B cell (primary cell): Measurements from ENCODE around the gene NCOA1. TPM values are rescaled to one million over a fixed set of nuclear protein-coding genes. Genes with fewer than 3 reads are reported as not detected.

Experiments
- ATAC-seq: fragments of 200-7000 bp; cut with Tn5 transposase; one replicate; pipeline ENCODE4 v1.10.0; 2021; ENCODE audit warnings: low read depth, mild to moderate bottlenecking, moderate number of reproducible peaks, moderate library complexity
- CTCF ChIA-PET: fragments of 350-600 bp; sonication (Branson Sonifier 250); formaldehyde crosslinking; loops from one replicate; lab custom pipeline; 2021; ENCODE audit warnings: antibody characterized with exemption, inconsistent platforms; lab: Charles Lee
- POLR2A ChIA-PET: fragments of 350-600 bp; sonication (Branson Sonifier 250); formaldehyde crosslinking; loops from one replicate; lab custom pipeline; 2021; ENCODE audit warnings: antibody characterized with exemption; lab: Charles Lee
- DNase-seq: peaks from one replicate; pipeline ENCODE4 v3.0.0; 2013
- H2AFZ ChIP-seq: 2 replicates; pipeline ENCODE4 v1.6.1; 2012; ENCODE audit warnings: mild to moderate bottlenecking, low read depth, low read length; ENCODE audit not compliant: insufficient read depth, poor library complexity, severe bottlenecking
- H3K27ac ChIP-seq, 2 donors: 1 replicate in 1 of 2; 2 replicates in 1 of 2; pipeline ENCODE4 v1.5.1; 2012 to 2013; ENCODE audit warnings: low read length in 2 of 2, mild to moderate bottlenecking in 2 of 2, moderate library complexity in 1 of 2
- H3K27me3 ChIP-seq, 4 experiments: fragments of 200-600 bp in 1 of 4; sonication (generic) in 1 of 4; replicated peaks in 1 of 4; 1 replicate in 2 of 4; 2 replicates in 2 of 4; pipeline versions ENCODE4 v1.6.1 to v1.7.0; 2013 to 2016; ENCODE audit warnings: low read length in 3 of 4, mild to moderate bottlenecking in 2 of 4, mixed read lengths in 1 of 4, moderate library complexity in 1 of 4; ENCODE audit not compliant: insufficient read depth in 4 of 4, control insufficient read depth in 3 of 4; ENCODE audit errors: control extremely low read depth in 1 of 4
- H3K36me3 ChIP-seq, 2 experiments: replicated peaks in 1 of 2; 1 replicate in 1 of 2; 2 replicates in 1 of 2; pipeline versions ENCODE4 v1.6.1 to v1.7.1; 2013; ENCODE audit warnings: low read length in 1 of 2; ENCODE audit not compliant: insufficient read depth in 2 of 2, control insufficient read depth in 1 of 2; ENCODE audit errors: control extremely low read depth in 1 of 2, extremely low read depth in 1 of 2
- H3K4me1 ChIP-seq, 2 donors: fragments of 200-600 bp in 1 of 2; sonication (generic) in 1 of 2; 1 replicate in 1 of 2; 2 replicates in 1 of 2; pipeline versions ENCODE4 v1.5.1 to v1.6.1; 2013 to 2017; ENCODE audit warnings: low read length in 2 of 2; ENCODE audit not compliant: control insufficient read depth in 2 of 2, insufficient read depth in 2 of 2
- H3K4me2 ChIP-seq: replicated peaks from 2 replicates; pipeline ENCODE3; 2012; ENCODE audit warnings: mild to moderate bottlenecking, low read depth, low read length; ENCODE audit not compliant: poor library complexity, severe bottlenecking
- H3K4me3 ChIP-seq, 5 experiments: fragments of 200-600 bp in 1 of 5; sonication (generic) in 1 of 5; 1 replicate in 3 of 5; 2 replicates in 2 of 5; pipeline versions ENCODE4 v1.5.1 to v1.7.0; 2011 to 2016; ENCODE audit warnings: low read length in 4 of 5, mild to moderate bottlenecking in 4 of 5, low read depth in 2 of 5, control low read depth in 1 of 5, moderate library complexity in 1 of 5; ENCODE audit not compliant: insufficient read depth in 1 of 5; ENCODE audit errors: control extremely low read depth in 1 of 5, extremely low read depth in 1 of 5
- H3K79me2 ChIP-seq: fragments of 200-600 bp; sonication (generic); one replicate; pipeline ENCODE4 v1.6.0; 2016; ENCODE audit warnings: low read length; ENCODE audit not compliant: control insufficient read depth, insufficient read depth
- H3K9ac ChIP-seq: fragments of 200-600 bp; sonication (generic); 2 replicates; pipeline ENCODE4 v1.6.1; 2017; ENCODE audit warnings: mild to moderate bottlenecking, low read length, moderate library complexity
- H3K9me3 ChIP-seq, 3 donors: one replicate each; pipeline versions ENCODE4 v1.6.1 to v1.7.1; 2013; ENCODE audit warnings: low read length in 2 of 3; ENCODE audit not compliant: control insufficient read depth in 2 of 3, insufficient read depth in 1 of 3; ENCODE audit errors: control extremely low read depth in 1 of 3
- H4K20me1 ChIP-seq: 2 replicates; pipeline ENCODE4 v1.6.0; 2012; ENCODE audit warnings: mild to moderate bottlenecking, low read length; ENCODE audit not compliant: insufficient read depth, control insufficient read depth, poor library complexity, severe bottlenecking
- H3K27ac Mint-ChIP-seq: one replicate; pipeline ENCODE4 v1.8.0; 2021; ENCODE audit warnings: mixed read lengths
- H3K27me3 Mint-ChIP-seq: one replicate; pipeline ENCODE4 v1.8.0; 2021; ENCODE audit warnings: mixed read lengths
- H3K4me1 Mint-ChIP-seq: one replicate; pipeline ENCODE4 v1.8.0; 2021; ENCODE audit warnings: mixed read lengths
- H3K4me3 Mint-ChIP-seq: one replicate; pipeline ENCODE4 v1.8.0; 2021; ENCODE audit warnings: mixed read lengths
- H3K9me3 Mint-ChIP-seq: one replicate; pipeline ENCODE4 v1.8.0; 2022; ENCODE audit warnings: mixed read lengths; ENCODE audit not compliant: insufficient read depth
- EZH2 ChIP-seq: IDR thresholded peaks from 2 replicates; pipeline ENCODE4 v1.6.1; 2012; ENCODE audit warnings: borderline replicate concordance, low read depth, mild to moderate bottlenecking, moderate library complexity, low read length; ENCODE audit not compliant: insufficient read depth, poor library complexity, severe bottlenecking
- WGBS: methylation state at CpG from one replicate; pipeline ENCODE4 v1.1.5; 2013; ENCODE audit warnings: missing lambda C conversion rate; ENCODE audit not compliant: insufficient coverage; 5-methylcytosine and 5-hydroxymethylcytosine counted together
- intact Hi-C: fragments of 100-400 bp; cut with micrococcal nuclease; formaldehyde crosslinking; loops from one replicate; pipeline ENCODE4 v1.10.0; 2022
- polyA plus RNA-seq: library from polyadenylated mRNA; depleted of rRNA; stranded (reverse); fragments of >200 nt; gene quantifications from 2 replicates; pipeline ENCODE4 v1.2.3, GENCODE V29; 2012
- total RNA-seq, 2 donors: library from RNA; stranded (reverse); fragments of 120-200 nt in 1 of 2; gene quantifications; 1 replicate in 1 of 2; 2 replicates in 1 of 2; pipeline versions ENCODE4 v1.2.3 to v1.2.4, GENCODE V29; 2013 to 2022
- TF ChIP-seq, protein P1 (sequence below): fragments of 200-600 bp; IDR thresholded peaks from one replicate; pipeline ENCODE4 v1.8.0; 2022; ENCODE audit warnings: antibody characterized with exemption, mild to moderate bottlenecking

NCOA1 gene
- total and polyA plus RNA-seq, 2 donors (not counting 1 experiment from before 2014, with no cell fraction given) = 11.6 to 49.1 TPM

- H2AFZ ChIP-seq = no peak overlapping the region
- TF ChIP-seq, protein P1, sequence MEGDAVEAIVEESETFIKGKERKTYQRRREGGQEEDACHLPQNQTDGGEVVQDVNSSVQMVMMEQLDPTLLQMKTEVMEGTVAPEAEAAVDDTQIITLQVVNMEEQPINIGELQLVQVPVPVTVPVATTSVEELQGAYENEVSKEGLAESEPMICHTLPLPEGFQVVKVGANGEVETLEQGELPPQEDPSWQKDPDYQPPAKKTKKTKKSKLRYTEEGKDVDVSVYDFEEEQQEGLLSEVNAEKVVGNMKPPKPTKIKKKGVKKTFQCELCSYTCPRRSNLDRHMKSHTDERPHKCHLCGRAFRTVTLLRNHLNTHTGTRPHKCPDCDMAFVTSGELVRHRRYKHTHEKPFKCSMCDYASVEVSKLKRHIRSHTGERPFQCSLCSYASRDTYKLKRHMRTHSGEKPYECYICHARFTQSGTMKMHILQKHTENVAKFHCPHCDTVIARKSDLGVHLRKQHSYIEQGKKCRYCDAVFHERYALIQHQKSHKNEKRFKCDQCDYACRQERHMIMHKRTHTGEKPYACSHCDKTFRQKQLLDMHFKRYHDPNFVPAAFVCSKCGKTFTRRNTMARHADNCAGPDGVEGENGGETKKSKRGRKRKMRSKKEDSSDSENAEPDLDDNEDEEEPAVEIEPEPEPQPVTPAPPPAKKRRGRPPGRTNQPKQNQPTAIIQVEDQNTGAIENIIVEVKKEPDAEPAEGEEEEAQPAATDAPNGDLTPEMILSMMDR = no peak
- TF ChIP-seq EZH2 = no peak
- peaks cover 12 to 18% of the 10 kb centered on the region in 2 donors for H3K4me1 ChIP-seq
- no peaks in the 10 kb centered on the region for H3K27me3 ChIP-seq
- peaks cover 91% of the 10 kb centered on the region for H3K79me2 ChIP-seq
- no peaks in the 10 kb centered on the region for H3K36me3 ChIP-seq
- DNase-seq (no peak), ATAC-seq (no peak)
- no peak overlapping the region for H3K4me3 Mint-ChIP-seq
- no peak overlapping the region for H3K4me3 ChIP-seq
- CTCF ChIA-PET = no interaction called here
- no peaks in the 10 kb centered on the region for H3K9me3 Mint-ChIP-seq
- H3K9ac ChIP-seq = no peak overlapping the region
- no peaks in the 10 kb centered on the region for H3K9me3 ChIP-seq
- H3K27ac Mint-ChIP-seq = no peak overlapping the region
- no peak overlapping the region for H3K27ac ChIP-seq
- no peaks in the 10 kb centered on the region for H3K27me3 Mint-ChIP-seq
- H4K20me1 ChIP-seq = peaks cover 20% of the 10 kb centered on the region
- peaks cover 50% of the 10 kb centered on the region for H3K4me1 Mint-ChIP-seq
- 100% methylated on average over 4 of the region's 9 CpGs for WGBS
- no peak overlapping the region for H3K4me2 ChIP-seq
- POLR2A ChIA-PET = no interaction called here
- intact Hi-C loops = no loop called here
These were observed 22.4 kb downstream of the NCOA1 start for GRCh38 chr2:24513281-24514071.

DNA sequence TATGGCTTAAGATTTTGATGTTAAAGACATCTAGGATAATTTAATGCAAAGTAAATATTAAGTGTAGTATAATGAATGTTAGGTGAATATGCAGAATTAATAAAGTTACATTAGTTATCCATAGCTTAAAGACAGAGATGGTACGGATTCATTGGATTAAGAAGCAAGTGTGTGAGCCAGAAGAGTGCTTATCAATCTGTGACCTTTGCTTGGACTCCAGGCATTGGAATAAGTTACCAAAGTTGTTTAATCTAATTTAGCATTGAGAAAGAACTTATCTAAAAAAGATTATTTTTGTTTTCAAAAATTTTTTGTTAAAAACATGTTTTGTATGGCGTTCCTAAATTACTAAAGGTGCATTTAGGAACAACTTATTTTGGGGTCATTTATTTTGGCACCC is 23.8 kb downstream of the NCOA1 start:
- TF ChIP-seq, protein P1 = no peak
- no peak for TF ChIP-seq EZH2
- Mint-ChIP-seq H3K4me1 (peaks cover 38% of the 10 kb centered on the region), H3K9me3 (no peaks in the 10 kb centered on the region), H3K27ac (no peak overlapping the region), H3K27me3 (no peaks in the 10 kb centered on the region), H3K4me3 (no peak overlapping the region)
- H3K4me1 ChIP-seq = peaks cover 0 to 10% of the 10 kb centered on the region in 2 donors
- ATAC-seq = no peak
- no peak overlapping the region for H3K27ac ChIP-seq
- no peak overlapping the region for H3K4me3 ChIP-seq
- H3K79me2 ChIP-seq = peaks cover 94% of the 10 kb centered on the region
- H3K27me3 ChIP-seq = no peaks in the 10 kb centered on the region
- intact Hi-C loops = no loop called here
- peaks cover 27% of the 10 kb centered on the region for H4K20me1 ChIP-seq
- ChIA-PET CTCF (no interaction called here), POLR2A (interaction anchor here (0.6 to 0.7 kb wide), 2 partner anchors 147 to 483 kb away, joined by 5 to 7 read pairs; no protein-coding TSS in a partner anchor)
- H2AFZ ChIP-seq = no peak overlapping the region
- no peak overlapping the region for H3K9ac ChIP-seq
- no peak overlapping the region for H3K4me2 ChIP-seq
- H3K36me3 ChIP-seq = no peaks in the 10 kb centered on the region
- peaks cover 0 to 4% (median 0%) of the 10 kb centered on the region in 3 donors for H3K9me3 ChIP-seq
- DNase-seq = no peak
- no CpG with 5 or more reads among the region's 2 CpGs for WGBS
